T-helper 1 cell treated with Interleukin-12 subunit alpha and Interleukin-12 subunit beta and Interleukin-4 antibody, amounts not matched to agents 30 μg/mL and 1 μg/mL, for 36 hours (primary cell): Measurements from ENCODE around the gene NPAS1.
A peak's percentile ranks its signal among the peaks of the same experiment; 100 is the strongest.

Experiments used
- H3K27ac Mint-ChIP-seq: one replicate; pipeline ENCODE4 v1.8.0; 2021; ENCODE audit warnings: mild to moderate bottlenecking, mixed read lengths
- H3K27me3 Mint-ChIP-seq: one replicate; pipeline ENCODE4 v1.8.0; 2021; ENCODE audit warnings: low read depth, mixed read lengths
- H3K36me3 Mint-ChIP-seq: one replicate; pipeline ENCODE4 v1.8.0; 2021; ENCODE audit warnings: low read depth, mixed read lengths
- H3K4me1 Mint-ChIP-seq: one replicate; pipeline ENCODE4 v1.8.0; 2021; ENCODE audit warnings: low read depth, mixed read lengths
- H3K4me3 Mint-ChIP-seq: one replicate; pipeline ENCODE4 v1.8.0; 2021; ENCODE audit warnings: mild to moderate bottlenecking, moderate library complexity, mixed read lengths
- H3K9me3 Mint-ChIP-seq: one replicate; pipeline ENCODE4 v1.8.0; 2021; ENCODE audit warnings: mixed read lengths

Gene NPAS1

GRCh38 chr19:47021536-47022139 lies 2.0 kb downstream of the NPAS1 start:
- H3K27ac Mint-ChIP-seq, result no peak overlapping the region
- no peak overlapping the region for H3K4me3 Mint-ChIP-seq
- H3K27me3 Mint-ChIP-seq, result peaks cover 66% of the 10 kb centered on the region
- H3K4me1 Mint-ChIP-seq, result peaks cover 5% of the 10 kb centered on the region
- H3K9me3 Mint-ChIP-seq, result no peaks in the 10 kb centered on the region
- no peaks in the 10 kb centered on the region for H3K36me3 Mint-ChIP-seq

- no peaks in the 10 kb centered on the region for H3K36me3 Mint-ChIP-seq
- no peaks in the 10 kb centered on the region for H3K9me3 Mint-ChIP-seq
- H3K27me3 Mint-ChIP-seq, result peaks cover 70% of the 10 kb centered on the region
- H3K4me3 Mint-ChIP-seq, result no peak overlapping the region
- H3K4me1 Mint-ChIP-seq, result peaks cover 5% of the 10 kb centered on the region
- no peak overlapping the region for H3K27ac Mint-ChIP-seq
Observed at GRCh38 chr19:47022140-47022536, 2.5 kb downstream of the NPAS1 start.

GRCh38 chr19:47022541-47023447 lies 3.2 kb downstream of the NPAS1 start:
- peaks cover 75% of the 10 kb centered on the region for H3K27me3 Mint-ChIP-seq
- no peaks in the 10 kb centered on the region for H3K9me3 Mint-ChIP-seq
- peaks cover 5% of the 10 kb centered on the region for H3K4me1 Mint-ChIP-seq
- no peaks in the 10 kb centered on the region for H3K36me3 Mint-ChIP-seq
- no peak overlapping the region for H3K4me3 Mint-ChIP-seq
- H3K27ac Mint-ChIP-seq, result peak overlapping the region; percentile 20

DNA sequence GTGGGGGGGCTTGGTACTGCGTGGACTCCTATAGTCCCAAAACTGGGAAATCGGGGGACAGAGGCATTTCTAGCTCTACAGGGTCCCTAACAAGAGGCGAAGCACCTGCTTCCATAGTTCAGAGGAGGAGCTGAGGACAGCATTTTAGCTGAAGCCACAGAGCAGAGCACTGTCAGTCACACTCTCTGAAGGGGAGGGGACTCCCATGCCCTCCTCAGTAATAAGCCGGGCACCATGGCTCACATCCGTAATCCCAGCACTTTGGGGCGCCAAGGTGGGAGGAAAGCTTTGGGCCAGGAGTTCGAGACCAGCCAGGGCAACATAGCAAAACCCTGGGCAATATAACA lies 3.8 kb downstream of the NPAS1 start:
- H3K4me1 Mint-ChIP-seq, result peaks cover 5% of the 10 kb centered on the region
- peaks cover 79% of the 10 kb centered on the region for H3K27me3 Mint-ChIP-seq
- no peaks in the 10 kb centered on the region for H3K9me3 Mint-ChIP-seq
- no peak overlapping the region for H3K27ac Mint-ChIP-seq
- no peaks in the 10 kb centered on the region for H3K36me3 Mint-ChIP-seq
- H3K4me3 Mint-ChIP-seq, result no peak overlapping the region

DNA sequence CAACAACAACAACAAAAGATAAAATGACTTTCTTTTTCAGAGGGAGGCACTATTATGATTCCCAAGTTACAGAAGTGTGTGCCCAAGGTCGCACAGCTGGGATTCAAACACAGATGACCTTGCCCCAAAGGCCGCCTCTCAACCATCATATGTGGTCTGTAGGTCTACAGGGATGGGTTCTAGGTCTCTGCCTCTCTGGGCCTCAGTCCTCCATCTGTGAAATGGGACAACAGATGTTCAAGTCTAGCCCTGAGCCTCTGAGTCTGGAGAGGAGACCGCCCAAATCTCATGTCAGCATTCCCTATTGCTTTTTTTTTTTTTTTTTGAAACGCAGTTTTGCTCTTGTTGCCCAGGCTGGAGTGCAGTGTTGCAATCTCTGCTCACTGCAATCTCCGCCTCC lies 4.9 kb downstream of the NPAS1 start:
- Mint-ChIP-seq H3K9me3 (no peaks in the 10 kb centered on the region), H3K4me1 (peaks cover 2% of the 10 kb centered on the region), H3K4me3 (no peak overlapping the region), H3K27ac (no peak overlapping the region), H3K36me3 (no peaks in the 10 kb centered on the region), H3K27me3 (peaks cover 76% of the 10 kb centered on the region)

- H3K9me3 Mint-ChIP-seq, result no peaks in the 10 kb centered on the region
- H3K4me3 Mint-ChIP-seq, result no peak overlapping the region
- H3K27me3 Mint-ChIP-seq, result peaks cover 78% of the 10 kb centered on the region
- no peak overlapping the region for H3K27ac Mint-ChIP-seq
- H3K4me1 Mint-ChIP-seq, result peaks cover 2% of the 10 kb centered on the region
- no peaks in the 10 kb centered on the region for H3K36me3 Mint-ChIP-seq
Observed at GRCh38 chr19:47026156-47026555, 6.5 kb downstream of the NPAS1 start.

DNA sequence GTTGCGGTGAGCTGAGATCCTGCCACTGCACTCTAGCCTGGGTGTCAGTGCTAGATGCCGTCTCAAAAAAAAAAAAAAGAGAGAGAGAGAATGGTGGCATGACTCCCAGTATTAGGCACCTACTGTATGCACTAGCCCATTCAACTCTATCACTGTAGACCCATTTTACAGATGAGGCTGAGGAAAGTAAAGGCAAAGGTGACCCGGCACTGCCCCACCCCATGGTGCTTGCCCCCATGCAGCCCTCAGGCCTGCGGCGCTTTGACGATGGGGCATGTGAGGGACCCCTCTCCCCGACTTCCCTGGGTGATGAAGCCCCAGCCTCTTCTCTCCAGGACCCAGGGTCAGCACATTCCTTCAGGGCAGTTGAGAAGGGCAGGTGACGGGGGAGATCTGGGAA lies 7.3 kb downstream of the NPAS1 start:
- H3K36me3 Mint-ChIP-seq, result no peaks in the 10 kb centered on the region
- no peak overlapping the region for H3K4me3 Mint-ChIP-seq
- peaks cover 75% of the 10 kb centered on the region for H3K27me3 Mint-ChIP-seq
- H3K27ac Mint-ChIP-seq, result no peak overlapping the region
- peaks cover 2% of the 10 kb centered on the region for H3K4me1 Mint-ChIP-seq
- H3K9me3 Mint-ChIP-seq, result no peaks in the 10 kb centered on the region

DNA sequence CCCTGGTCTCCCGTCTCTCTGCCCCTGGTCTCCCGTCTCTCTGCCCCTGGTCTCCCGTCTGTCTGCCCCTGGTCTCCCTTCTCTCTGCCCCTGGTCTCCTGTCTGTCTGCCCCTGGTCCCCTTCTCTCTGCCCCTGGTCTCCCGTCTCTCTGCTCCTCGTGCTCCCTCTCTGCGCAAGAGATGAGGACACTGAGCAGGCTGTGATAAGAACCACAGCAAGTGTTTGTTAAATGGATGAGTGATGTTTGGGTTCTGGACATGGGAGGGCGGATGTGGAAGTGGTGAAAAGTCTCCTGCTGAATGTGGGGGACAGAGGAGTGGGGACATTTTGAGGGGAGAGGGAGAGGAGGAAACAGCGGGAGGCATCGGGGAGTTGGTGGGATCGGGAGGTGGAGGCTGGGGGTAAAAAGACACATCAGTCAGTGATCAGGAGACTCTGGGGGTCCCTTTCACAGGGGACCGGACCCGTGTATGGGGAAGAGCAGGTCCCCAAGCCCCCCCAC lies 8.0 kb downstream of the NPAS1 start:
- Mint-ChIP-seq H3K36me3 (no peaks in the 10 kb centered on the region), H3K4me1 (peaks cover 4% of the 10 kb centered on the region), H3K9me3 (no peaks in the 10 kb centered on the region), H3K4me3 (no peak overlapping the region), H3K27me3 (peaks cover 74% of the 10 kb centered on the region), H3K27ac (no peak overlapping the region)

DNA sequence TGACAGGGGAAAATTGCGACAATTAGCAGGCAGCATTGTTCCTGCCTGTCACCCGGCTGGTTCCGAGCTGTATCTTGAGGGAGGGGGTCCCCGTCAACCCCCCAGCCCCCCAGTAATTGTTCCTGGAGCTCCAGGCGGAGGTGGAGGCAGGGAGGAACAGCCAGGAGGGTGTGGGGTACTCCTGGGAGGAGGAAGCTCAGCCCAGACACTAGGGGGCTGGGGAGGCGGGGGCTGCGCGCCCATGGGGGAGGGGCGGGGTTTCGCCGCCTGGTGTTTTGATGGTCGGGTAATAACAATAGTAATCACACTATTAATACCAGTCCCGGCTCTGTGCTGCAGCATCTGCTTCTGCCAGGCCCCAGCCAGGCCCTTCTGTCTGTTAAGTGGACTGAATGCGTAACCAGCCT lies 8.6 kb downstream of the NPAS1 start:
- peaks cover 3% of the 10 kb centered on the region for H3K4me1 Mint-ChIP-seq
- no peak overlapping the region for H3K27ac Mint-ChIP-seq
- no peaks in the 10 kb centered on the region for H3K36me3 Mint-ChIP-seq
- H3K4me3 Mint-ChIP-seq, result no peak overlapping the region
- H3K9me3 Mint-ChIP-seq, result no peaks in the 10 kb centered on the region
- H3K27me3 Mint-ChIP-seq, result peaks cover 68% of the 10 kb centered on the region

DNA sequence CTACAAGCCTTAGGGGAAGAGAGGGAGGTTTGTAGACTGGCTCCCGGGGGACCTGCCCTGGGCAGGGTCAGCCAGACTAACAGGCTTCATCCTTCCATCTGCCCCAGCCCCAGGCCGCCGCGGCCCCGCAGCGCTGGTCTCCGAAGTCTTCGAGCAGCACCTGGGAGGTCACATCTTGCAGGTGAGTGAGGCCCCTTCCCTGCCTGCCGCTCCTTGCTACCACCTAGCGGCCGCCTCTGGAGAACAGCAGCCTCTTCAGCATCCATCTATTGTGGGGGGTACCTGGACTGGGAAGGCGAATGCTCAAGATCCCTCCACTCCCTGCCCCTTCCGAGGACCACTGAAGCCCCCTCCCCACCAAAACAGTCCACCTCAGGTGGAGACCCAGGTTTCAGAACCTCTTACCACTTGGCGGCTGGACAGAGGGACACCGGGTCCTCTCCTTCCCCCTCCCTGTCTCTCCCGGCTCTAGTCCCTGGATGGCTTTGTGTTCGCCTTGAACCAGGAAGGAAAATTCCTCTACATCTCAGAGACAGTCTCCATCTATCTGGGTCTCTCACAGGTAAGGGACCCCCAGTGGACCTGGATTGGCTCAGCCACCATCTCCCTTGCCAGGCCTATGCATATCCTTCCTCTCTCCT lies 12.7 kb downstream of the NPAS1 start:
- H3K4me3 Mint-ChIP-seq, result no peak overlapping the region
- no peaks in the 10 kb centered on the region for H3K9me3 Mint-ChIP-seq
- no peak overlapping the region for H3K27ac Mint-ChIP-seq
- H3K4me1 Mint-ChIP-seq, result peaks cover 13% of the 10 kb centered on the region
- peaks cover 48% of the 10 kb centered on the region for H3K27me3 Mint-ChIP-seq
- H3K36me3 Mint-ChIP-seq, result no peaks in the 10 kb centered on the region

DNA sequence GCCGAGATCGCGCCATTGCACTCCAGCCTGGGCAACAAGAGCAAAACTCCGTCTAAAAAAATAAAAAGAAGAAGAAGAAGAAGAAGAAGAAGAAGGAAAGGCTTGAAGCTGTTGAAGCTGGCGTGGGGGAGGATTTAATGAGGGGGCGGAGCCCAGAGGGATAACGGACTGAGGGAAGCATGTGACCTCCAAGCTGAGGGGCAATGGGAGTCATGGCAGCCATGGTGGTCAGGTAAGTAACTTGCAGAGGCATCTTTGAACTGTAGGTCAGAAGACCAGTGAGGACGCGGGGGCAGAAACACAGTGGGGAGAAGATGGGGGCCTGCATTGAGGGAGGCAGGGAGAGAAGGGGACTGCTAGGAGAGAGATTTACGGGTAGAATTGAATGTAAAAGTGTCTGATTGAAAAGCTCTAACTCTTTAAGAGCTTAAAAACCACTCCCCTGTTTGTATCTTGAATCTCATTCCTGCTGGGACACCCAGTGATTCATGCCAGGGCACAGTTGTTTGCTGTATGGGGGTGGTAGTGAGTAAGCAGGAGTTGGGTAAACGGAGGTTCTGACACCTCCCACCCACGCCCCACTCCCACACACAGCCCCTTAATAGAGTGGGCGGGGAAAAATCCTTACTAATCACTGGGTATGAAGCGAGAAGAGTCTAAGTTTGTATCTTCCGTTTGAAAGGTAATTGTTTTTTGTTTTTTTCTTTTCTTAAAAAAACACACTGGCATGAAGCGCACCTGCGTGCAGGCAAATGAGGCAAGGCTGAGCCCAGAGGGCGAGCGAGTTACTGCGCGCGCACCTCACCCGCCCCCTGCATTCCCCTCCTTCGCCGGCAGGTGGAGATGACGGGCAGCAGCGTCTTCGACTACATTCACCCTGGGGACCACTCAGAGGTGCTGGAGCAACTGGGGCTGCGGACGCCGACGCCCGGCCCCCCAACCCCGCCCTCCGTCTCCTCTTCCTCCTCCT lies 15.8 kb downstream of the NPAS1 start:
- Mint-ChIP-seq H3K27me3 (peaks cover 25% of the 10 kb centered on the region), H3K27ac (peak overlapping the region; percentile 46), H3K36me3 (no peaks in the 10 kb centered on the region), H3K4me1 (peaks cover 13% of the 10 kb centered on the region), H3K9me3 (no peaks in the 10 kb centered on the region), H3K4me3 (peak overlapping the region; percentile 87)

DNA sequence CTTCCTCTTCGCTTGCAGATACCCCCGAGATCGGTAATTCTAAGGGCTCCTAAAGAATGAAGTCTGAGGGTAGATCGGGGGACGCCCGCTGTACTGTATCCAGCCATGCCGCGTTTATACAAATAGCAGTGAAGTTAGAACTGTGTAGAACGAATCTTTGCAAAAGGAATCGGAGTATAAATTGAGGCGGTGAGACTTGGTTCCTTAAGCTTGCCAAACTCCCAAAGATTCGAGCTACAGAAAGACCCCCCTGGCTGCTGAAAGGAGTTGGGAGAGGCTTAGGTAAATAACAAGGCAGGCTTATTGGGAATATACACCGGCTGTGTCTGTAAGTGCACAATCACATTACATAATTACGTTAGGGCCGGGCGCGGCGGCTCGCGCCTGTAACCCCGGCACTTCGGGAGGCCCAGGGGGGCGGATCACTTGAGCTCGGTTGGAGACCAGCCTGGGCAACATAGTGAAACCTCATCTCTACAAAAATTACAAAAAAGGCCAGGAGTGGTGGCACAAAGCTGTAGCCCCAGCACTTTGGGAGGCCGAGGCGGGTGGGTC lies 16.5 kb downstream of the NPAS1 start:
- H3K4me3 Mint-ChIP-seq, result peak overlapping the region; percentile 87
- H3K9me3 Mint-ChIP-seq, result no peaks in the 10 kb centered on the region
- peak overlapping the region; percentile 16 for H3K27ac Mint-ChIP-seq
- H3K36me3 Mint-ChIP-seq, result no peaks in the 10 kb centered on the region
- H3K27me3 Mint-ChIP-seq, result peaks cover 20% of the 10 kb centered on the region
- H3K4me1 Mint-ChIP-seq, result peaks cover 13% of the 10 kb centered on the region

DNA sequence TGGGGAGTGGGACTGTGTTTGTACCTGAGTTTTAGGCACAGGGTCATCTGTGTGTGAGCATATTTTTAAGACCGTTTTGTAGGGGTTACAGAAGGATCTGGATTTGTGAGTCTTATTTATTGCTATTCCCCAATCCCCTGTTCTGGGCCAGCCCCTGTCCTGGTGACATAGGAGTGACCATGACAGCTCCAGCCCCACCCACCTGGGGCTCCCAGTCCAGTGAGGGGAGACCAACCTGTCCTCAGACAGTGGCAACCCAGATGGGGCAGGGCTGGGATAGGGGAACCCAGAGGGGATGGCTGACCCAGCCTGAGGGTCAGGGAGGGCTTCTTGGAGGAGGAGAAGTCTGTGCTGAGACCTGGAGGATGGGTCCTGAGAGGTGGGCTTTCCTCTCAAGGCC lies 18.1 kb downstream of the NPAS1 start:
- Mint-ChIP-seq H3K27me3 (peaks cover 14% of the 10 kb centered on the region), H3K4me1 (peaks cover 11% of the 10 kb centered on the region), H3K36me3 (no peaks in the 10 kb centered on the region), H3K4me3 (no peak overlapping the region), H3K9me3 (no peaks in the 10 kb centered on the region), H3K27ac (peak overlapping the region; percentile 22)
